Activated CD4-positive, CD25-positive, alpha-beta regulatory T cell treated with anti-CD3 and anti-CD28 coated beads, Interleukin-2, amount 50 U/mL, for 24 hours (primary cell): Measurements from ENCODE around the gene CCL5.
"Not testable (repeated sequence)": the region's sequence is repeated elsewhere in the genome, so short reads cannot be mapped to it uniquely, and the experiment has no call there.

Experiments
- ATAC-seq, 2 donors: fragments of 150-1000 bp; cut with Tn5 transposase; one replicate each; pipeline ENCODE4 v1.10.0; 2021; ENCODE audit warnings: mild to moderate bottlenecking in 1 of 2, moderate library complexity in 1 of 2

The CCL5 gene

GRCh38 chr17:35898283-35899070 is 18.3 kb upstream of the CCL5 start:
- peak; percentile 30 to 58 for ATAC-seq

- ATAC-seq = not testable (repeated sequence)
Measured at GRCh38 chr17:35897772-35898171, 17.6 kb upstream of the CCL5 start.

- peak in 1 of 2 donors; percentile 22 for ATAC-seq
Measured at GRCh38 chr17:35895636-35896587, 15.8 kb upstream of the CCL5 start.

DNA sequence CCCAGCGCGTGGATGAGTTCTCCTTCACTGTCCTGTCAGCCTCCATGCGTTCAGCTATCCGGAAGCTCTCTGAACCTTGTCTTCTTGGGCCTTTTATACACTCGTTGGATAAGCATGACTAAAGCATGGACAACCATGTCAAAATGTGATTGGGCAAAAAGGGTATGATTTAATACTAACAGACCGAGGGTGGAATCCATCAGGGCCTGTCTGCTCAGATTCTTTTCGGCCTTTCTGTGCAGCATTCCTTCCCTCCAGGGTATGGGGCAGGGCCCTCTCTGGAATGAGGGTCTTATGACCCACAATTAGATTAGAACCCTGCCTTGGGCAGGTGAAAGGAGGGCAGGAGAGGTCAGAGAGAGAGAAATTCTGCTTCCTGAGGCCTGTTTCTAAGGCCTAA is 14.0 kb upstream of the CCL5 start:
- ATAC-seq = no peak

DNA sequence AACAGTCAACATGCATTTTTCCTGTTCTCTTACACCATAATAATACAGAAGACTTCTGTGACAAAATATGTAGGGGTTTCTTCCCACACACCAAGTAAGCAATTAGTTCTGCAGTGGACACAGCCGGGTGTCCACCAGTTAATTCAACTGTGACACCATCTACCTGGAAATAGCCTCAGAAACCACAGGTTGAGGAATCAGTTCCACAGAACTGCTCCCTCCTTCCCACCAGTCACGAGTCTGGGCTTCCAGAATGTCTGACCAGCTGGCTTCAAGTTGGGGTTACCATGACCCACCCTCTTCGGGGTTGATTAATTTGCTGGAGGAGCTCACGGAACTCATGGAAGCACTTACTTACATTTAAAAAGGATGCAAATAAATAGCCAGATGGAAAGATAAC is 13.6 kb upstream of the CCL5 start:
- no peak for ATAC-seq

- peak; percentile 86 to 88 for ATAC-seq
Measured at GRCh38 chr17:35892091-35893035, 12.2 kb upstream of the CCL5 start.

- ATAC-seq = no peak
Measured at GRCh38 chr17:35891269-35891668, 11.1 kb upstream of the CCL5 start.

DNA sequence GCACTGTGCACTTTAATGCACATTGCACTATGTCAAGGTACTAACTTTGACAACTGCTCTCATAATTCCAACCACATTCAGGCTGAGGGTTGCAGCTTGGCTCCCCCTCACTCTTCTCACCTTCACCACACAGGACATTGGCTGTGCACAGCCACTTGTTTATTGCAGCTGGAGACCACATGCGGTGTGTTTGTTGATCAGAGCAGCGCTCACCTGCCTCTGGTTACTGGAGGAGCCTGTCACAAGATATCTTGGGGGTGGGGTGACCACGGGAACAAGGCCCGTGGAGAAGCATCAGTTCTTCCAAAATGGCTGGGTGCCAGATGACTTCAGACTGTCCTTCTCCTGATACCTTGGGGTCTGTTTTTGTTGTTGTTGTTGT is 10.6 kb upstream of the CCL5 start:
- no peak for ATAC-seq

DNA sequence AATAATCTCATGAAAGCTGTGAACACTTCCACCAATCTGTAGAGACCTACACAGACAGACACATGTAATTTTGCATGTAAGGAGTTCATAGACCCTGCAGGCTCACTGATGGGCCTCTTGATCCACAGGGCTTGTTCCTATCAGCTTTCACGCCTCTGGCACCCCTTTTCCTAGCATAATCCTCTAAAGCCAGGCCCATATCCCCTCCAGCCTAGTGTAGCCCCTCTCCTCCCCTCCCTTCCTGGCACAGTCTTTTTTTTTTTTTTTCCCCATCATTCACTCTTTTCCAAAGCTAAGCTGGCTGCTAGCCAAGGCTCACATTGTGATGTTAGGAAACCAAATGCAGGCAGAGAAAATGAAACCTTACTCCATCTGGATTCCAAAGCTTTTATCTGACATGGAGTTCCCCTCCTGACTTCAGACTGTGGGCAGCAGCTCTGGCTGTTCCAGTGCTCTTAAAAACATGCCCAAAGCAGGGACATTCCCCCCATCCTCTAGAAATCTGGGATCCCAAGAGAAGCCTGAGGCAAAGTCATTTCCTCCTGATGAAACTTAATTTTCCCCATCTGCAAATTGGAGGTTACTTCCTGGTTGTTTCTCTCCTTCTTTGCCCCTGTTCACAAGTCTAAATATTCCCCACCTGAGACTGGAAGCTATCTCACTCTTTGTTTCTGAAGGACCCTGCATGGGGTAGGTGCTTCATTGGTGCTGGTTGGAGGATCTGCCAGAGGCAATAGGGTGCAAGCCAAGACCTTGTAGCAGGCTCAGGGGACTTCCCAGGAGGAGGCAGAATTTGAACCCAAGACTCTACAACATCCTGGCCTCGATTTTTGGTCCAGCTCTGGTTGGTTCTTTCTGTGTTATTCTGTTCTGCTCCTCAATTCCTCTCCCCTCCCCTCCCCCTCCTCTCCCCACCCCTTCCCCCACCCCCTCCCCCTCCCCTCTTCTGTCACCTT is 9.9 kb upstream of the CCL5 start:
- no peak for ATAC-seq

DNA sequence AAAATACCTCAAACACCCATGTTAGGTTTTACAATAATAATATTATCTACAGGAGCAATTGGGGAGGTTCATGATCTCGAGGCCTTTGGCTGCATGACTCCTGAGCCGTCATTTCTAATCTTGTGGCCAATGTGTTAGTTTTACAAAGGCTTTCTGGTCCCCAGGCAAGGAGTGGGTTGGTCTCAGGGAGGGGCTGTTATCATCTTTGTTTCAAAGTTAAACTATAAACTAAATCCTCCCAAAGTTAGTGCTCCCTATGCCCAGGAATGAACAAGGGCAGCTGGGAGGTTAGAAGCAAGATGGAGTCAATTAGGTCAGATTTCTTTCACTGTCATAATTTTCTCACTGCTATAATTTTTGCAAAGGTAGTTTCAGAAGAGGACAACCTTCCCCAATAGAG is 9.1 kb upstream of the CCL5 start:
- ATAC-seq = peak in 1 of 2 donors; percentile 58

- ATAC-seq = no peak
Measured at GRCh38 chr17:35878361-35878760, 1.8 kb downstream of the CCL5 start.

DNA sequence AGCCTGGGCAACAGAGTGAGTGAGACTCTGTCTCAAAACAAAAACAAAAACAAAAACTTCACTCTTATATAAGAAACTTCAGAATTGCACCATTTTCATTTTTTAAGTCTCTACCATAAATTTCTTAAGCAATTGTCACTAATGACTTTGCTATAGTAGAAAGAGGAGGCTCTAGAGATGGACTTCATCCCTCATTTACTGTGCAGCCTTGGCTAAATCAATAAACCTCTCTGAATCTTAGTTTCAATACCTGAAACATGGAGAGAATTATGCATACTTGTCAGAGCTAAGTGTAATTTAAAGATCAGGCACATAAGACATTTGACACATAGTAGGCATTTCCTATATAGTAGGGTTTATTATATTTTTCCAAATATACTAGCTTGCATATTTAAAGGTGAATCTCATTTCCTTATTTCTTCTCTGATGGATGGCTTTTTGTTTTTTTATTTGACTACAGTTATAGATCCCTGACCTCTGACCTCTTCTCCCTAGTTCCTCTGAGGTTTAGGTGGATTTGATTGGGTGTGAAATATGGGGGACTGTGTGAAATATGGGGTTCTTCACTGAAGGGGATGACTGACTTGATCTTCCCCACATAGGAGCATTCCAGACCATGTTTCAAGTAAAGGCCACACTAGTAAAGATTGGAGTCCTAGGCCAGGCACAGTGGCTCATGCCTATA is 2.7 kb downstream of the CCL5 start:
- ATAC-seq = no peak

- no peak for ATAC-seq
Measured at GRCh38 chr17:35876534-35876933, 3.6 kb downstream of the CCL5 start.

DNA sequence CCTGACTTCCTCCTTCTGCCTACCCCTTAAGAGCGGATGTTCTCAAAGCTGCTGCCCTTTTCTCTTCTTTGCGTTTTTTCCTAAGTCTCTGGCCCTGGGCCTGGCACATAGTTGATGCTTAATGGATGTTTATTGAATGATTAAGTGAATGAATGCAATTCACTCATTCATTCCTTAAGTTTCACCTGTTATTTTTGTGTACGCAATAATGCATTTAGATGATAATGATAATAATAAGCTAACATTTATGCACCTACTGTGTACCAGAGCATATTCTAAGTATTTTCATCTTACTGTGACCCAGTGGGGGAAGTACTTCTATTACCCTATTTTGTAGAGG is 4.4 kb downstream of the CCL5 start:
- no peak for ATAC-seq

DNA sequence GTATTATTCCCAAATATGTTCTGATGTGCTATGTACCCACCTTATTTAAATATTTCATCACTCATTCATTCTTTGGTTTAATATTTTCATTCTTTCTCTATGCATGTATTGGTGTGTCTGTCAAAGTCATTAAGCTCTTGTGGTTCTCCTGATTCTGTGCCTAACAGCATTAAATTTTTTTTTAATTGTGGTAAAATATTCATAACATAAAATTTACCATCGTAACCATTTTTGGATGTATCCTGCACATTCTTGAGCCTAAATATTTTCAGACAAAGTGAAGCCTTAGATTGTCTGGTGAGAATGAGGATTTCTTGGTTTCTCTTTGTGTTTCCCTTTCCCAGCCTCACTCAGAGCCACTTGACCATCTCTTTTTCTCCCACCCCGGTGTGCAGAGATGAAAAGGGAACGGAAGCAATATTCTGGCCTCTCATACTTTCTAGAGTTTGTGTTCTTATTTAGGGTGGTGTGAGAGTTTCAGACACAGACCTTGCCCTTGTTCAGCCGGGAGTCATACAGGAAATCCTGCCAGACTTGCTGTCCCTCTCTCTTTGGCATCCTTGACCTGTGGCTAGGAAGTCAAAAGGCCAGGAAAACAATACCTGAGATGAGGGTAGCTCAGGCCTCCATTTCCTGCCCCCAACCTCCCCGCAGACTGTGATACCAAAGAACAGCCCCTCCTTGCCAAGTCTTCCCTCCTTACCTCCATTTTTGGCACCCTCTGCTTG is 4.9 kb downstream of the CCL5 start:
- ATAC-seq = no peak

- no peak for ATAC-seq
Measured at GRCh38 chr17:35872196-35872980, 7.8 kb downstream of the CCL5 start.

DNA sequence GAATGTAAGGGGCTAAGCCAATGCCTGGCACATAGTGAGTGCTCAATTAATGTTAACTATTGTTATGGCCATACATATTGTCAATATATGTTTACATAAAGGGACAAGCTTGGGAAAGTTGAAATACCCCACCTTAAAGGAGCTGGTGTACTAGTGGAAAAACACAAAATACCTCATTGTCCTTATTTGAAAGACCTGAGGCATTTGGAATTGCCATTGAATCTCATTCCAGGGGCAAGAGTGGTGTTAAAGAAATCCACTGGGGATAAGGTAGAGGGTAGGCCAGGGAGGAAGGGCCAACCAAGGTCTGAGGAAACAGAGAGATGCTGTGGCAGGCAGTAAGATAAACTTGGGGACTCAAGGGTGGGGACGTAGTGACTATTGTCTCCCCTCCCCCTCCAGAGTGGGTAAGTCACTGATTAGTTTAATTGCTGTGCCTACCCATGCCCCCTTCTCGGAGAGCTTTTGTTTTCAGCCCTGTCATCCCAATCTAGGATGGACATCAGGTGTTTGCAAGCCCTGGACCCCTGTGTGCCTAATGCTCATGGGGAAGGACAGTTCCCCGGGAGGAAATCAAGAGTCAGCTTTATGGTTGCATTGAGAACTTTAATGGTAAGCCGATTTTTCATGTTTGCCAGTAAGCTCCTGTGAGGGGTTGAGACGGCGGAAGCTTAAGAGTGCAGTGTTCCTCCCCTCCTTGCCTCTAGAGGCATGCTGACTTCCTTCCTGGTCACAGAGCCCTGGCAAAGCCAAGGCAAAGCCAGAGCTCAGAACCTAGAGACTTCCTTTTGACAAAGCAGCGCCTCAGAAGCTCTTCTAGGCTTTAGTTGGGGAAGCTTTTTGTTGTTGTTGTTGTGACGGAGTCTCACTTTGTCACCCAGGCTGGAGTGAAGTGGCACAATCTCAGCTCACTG is 9.0 kb downstream of the CCL5 start:
- peak in 1 of 2 donors; percentile 51 for ATAC-seq

DNA sequence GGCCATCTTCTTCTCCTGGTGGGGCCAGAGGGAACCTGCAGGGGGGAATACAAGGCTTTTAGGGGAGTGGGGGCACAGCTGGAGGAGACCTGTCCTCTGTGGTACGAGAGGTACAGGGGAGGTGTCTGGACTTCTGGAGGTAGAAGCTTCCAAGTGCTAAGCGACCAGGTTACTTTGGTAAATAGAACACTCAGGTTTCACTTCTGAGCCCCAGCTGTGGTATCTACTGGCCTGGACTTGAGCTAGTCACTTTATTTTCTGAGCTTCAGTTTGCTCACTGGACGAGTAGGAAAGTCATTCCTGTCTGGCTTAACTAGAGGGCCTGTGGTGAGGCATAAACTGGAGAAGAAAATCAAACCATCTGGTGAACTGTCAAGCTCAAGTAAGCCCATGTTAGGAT is 11.4 kb downstream of the CCL5 start, which contains the start of gene HEATR9:
HEATR9 (minus strand) TSS at position 155 of the 400 bp plus-strand sequence; CDS start at position 6, 149 bp downstream.
- ATAC-seq = no peak
